ENCODE measurements around the gene GRID1. TPM values are rescaled to one million over a fixed set of nuclear protein-coding genes. Genes with fewer than 3 reads are reported as not detected.

The GRID1 gene
- total RNA-seq, 1 experiment from 2014 or later: 5.6 TPM

DNA sequence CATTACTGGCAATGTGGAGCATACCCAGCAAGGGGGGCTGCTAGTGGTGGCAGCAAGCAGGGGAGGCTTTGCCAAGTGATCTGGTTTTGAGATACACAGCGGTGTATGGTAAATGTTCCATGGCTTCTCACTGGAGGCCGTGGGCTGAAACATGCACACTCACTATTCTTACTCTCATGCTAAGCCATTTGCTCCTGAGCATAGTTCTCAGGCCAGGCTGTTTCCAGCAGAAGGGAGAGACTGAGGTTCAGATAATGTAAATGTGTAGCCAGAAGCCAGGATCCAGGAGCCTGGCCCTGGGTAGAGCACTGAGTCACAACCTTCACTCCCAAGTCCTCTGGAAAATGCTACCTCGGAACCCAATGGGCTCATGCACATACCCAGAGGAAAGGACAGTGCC is 757.9 kb downstream of the GRID1 start:
- peaks cover 5% of the 10 kb centered on the region for H3K27me3 ChIP-seq (ENCODE audit: insufficient read depth, low read length)
- no peak overlapping the region for H3K9ac ChIP-seq (ENCODE audit: low read length)
- H3K36me3 ChIP-seq (ENCODE audit: control insufficient read depth in 1 of 2, insufficient read depth in 2 of 2, low read length in 2 of 2): no peaks in the 10 kb centered on the region
- TF ChIP-seq POLR2A (IDR thresholded peaks at IDR 0.05; ENCODE audit: borderline replicate concordance, extremely low read depth, insufficient read depth, insufficient read length) (no peak), SRF (IDR thresholded peaks at IDR 0.05; ENCODE audit: low read depth) (no peak), CBX3 (IDR thresholded peaks at IDR 0.05; ENCODE audit: low read depth) (no peak), EZH2 (IDR thresholded peaks at IDR 0.05) (no peak), POLR2AphosphoS5 (IDR thresholded peaks at IDR 0.05; ENCODE audit: low read depth, low read length) (no peak), EGR1 (IDR thresholded peaks at IDR 0.05; ENCODE audit: low read depth) (no peak), EZH2phosphoT487 (IDR thresholded peaks at IDR 0.05; ENCODE audit: borderline replicate concordance) (no peak), TCF7L2 (IDR thresholded peaks at IDR 0.05; ENCODE audit: borderline replicate concordance, extremely low read depth, insufficient read depth, insufficient read length) (no peak), CEBPB (IDR thresholded peaks at IDR 0.05; ENCODE audit: low read depth) (no peak), ELF1 (IDR thresholded peaks at IDR 0.05; ENCODE audit: borderline replicate concordance, low read depth) (no peak), YY1 (IDR thresholded peaks at IDR 0.05; ENCODE audit: extremely low read depth, insufficient replicate concordance, low read depth, low read length) (no peak), RAD21 (IDR thresholded peaks at IDR 0.05; ENCODE audit: low read depth) (no peak), ZNF274 (IDR thresholded peaks at IDR 0.05; ENCODE audit: low read depth, low read length) (no peak)
- TF ChIP-seq, protein P1, sequence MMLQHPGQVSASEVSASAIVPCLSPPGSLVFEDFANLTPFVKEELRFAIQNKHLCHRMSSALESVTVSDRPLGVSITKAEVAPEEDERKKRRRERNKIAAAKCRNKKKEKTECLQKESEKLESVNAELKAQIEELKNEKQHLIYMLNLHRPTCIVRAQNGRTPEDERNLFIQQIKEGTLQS (IDR thresholded peaks at IDR 0.05): no peak
- TF ChIP-seq, protein P2, sequence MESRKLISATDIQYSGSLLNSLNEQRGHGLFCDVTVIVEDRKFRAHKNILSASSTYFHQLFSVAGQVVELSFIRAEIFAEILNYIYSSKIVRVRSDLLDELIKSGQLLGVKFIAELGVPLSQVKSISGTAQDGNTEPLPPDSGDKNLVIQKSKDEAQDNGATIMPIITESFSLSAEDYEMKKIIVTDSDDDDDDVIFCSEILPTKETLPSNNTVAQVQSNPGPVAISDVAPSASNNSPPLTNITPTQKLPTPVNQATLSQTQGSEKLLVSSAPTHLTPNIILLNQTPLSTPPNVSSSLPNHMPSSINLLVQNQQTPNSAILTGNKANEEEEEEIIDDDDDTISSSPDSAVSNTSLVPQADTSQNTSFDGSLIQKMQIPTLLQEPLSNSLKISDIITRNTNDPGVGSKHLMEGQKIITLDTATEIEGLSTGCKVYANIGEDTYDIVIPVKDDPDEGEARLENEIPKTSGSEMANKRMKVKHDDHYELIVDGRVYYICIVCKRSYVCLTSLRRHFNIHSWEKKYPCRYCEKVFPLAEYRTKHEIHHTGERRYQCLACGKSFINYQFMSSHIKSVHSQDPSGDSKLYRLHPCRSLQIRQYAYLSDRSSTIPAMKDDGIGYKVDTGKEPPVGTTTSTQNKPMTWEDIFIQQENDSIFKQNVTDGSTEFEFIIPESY (IDR thresholded peaks at IDR 0.05; ENCODE audit: extremely low read depth, insufficient replicate concordance, low read length): no peak
- TF ChIP-seq, protein P3, sequence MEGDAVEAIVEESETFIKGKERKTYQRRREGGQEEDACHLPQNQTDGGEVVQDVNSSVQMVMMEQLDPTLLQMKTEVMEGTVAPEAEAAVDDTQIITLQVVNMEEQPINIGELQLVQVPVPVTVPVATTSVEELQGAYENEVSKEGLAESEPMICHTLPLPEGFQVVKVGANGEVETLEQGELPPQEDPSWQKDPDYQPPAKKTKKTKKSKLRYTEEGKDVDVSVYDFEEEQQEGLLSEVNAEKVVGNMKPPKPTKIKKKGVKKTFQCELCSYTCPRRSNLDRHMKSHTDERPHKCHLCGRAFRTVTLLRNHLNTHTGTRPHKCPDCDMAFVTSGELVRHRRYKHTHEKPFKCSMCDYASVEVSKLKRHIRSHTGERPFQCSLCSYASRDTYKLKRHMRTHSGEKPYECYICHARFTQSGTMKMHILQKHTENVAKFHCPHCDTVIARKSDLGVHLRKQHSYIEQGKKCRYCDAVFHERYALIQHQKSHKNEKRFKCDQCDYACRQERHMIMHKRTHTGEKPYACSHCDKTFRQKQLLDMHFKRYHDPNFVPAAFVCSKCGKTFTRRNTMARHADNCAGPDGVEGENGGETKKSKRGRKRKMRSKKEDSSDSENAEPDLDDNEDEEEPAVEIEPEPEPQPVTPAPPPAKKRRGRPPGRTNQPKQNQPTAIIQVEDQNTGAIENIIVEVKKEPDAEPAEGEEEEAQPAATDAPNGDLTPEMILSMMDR (IDR thresholded peaks at IDR 0.05 in 2 of 3, conservative IDR thresholded peaks at IDR 0.05 in 1 of 3; ENCODE audit: borderline replicate concordance in 1 of 3, insufficient read depth in 1 of 3, low read depth in 2 of 3, low read length in 2 of 3): no peak
- H2AFZ ChIP-seq (ENCODE audit: low read depth, low read length, poor library complexity, severe bottlenecking): no peak overlapping the region
- CTCF ChIA-PET: no interaction called here
- no peak overlapping the region for H3K4me3 ChIP-seq (replicated peaks in 1 of 2; ENCODE audit: low read depth in 1 of 2, low read length in 2 of 2)
- POLR2A ChIA-PET: interaction anchor here (0.6 kb wide), 1 partner anchor 1252 kb away, joined by 3 read pairs; no protein-coding TSS in a partner anchor
- ATAC-seq (no peak), DNase-seq (ENCODE audit: low read depth, low spot score) (no peak)
- H3K79me2 ChIP-seq (ENCODE audit: insufficient read depth, low read length): no peaks in the 10 kb centered on the region
- H3K4me1 ChIP-seq (ENCODE audit: control insufficient read depth in 1 of 2, insufficient read depth in 2 of 2, low read length in 2 of 2): no peaks in the 10 kb centered on the region; a peak in 1 of 4 replicates
- no peaks in the 10 kb centered on the region for H3K9me3 ChIP-seq (ENCODE audit: control insufficient read depth in 1 of 2, insufficient read depth in 1 of 2, low read depth in 1 of 2, low read length in 2 of 2)
- H4K20me1 ChIP-seq (ENCODE audit: insufficient read depth): no peaks in the 10 kb centered on the region
- H3K9me2 ChIP-seq (ENCODE audit: insufficient read depth): no peaks in the 10 kb centered on the region
- intact Hi-C loops (cut with micrococcal nuclease): no loop called here
- RAD21 ChIA-PET (ENCODE audit: low non-redundant PET in 1 of 2, low total read pairs in 2 of 2, uncharacterized antibody in 2 of 2, unreplicated experiment in 2 of 2): no interaction called here
- no TSS peak for BruUV-seq (replicated peaks)
- H3K27ac ChIP-seq (ENCODE audit: low read depth, low read length): no peak overlapping the region
- H3K4me2 ChIP-seq (ENCODE audit: low read length): no peak overlapping the region

Measured in HCT116 (cell line).